Panc1 (cell line): ENCODE data around the gene HOXA4. TPM values are rescaled to one million over a fixed set of nuclear protein-coding genes. Genes with fewer than 3 reads are reported as not detected.

ENCODE experiments used
- ATAC-seq: fragments of 200-7000 bp; cut with Tn5 transposase; 2 replicates; pipeline ENCODE4 v1.9.1; 2020; ENCODE audit warnings: mild to moderate bottlenecking, moderate library complexity
- BruUV-seq: library from RNA; stranded (reverse); fragments of 400-500 nt; replicated peaks from 2 replicates; lab custom pipeline; 2021; lab: Mats Ljungman, UMichigan
- CTCF ChIA-PET: fragments of 300-600 bp; sonication (Branson Sonifier 250); formaldehyde crosslinking; loops from one replicate; lab custom pipeline; 2022; ENCODE audit warnings: antibody characterized with exemption; lab: Charles Lee
- POLR2A ChIA-PET: fragments of 300-600 bp; sonication (Branson Sonifier 250); formaldehyde crosslinking; loops from one replicate; lab custom pipeline; 2022; ENCODE audit warnings: antibody characterized with exemption; lab: Charles Lee
- DNase-seq: peaks from one replicate; pipeline ENCODE4 v3.0.0-alpha.2; 2010; ENCODE audit warnings: low read depth, low spot score
- H3K27ac ChIP-seq: 2 replicates; pipeline ENCODE4 v1.5.1; 2011; ENCODE audit warnings: mild to moderate bottlenecking, low read length, inconsistent platforms
- H3K27me3 ChIP-seq: fragments of 200-500 bp; sonication (Bioruptor generic); 2 replicates; pipeline ENCODE4 v1.6.0; 2014; ENCODE audit warnings: low read length, inconsistent platforms; ENCODE audit not compliant: control insufficient read depth, insufficient read depth
- H3K36me3 ChIP-seq: fragments of 200-500 bp; sonication (Bioruptor generic); 2 replicates; pipeline ENCODE4 v1.5.1; 2014; ENCODE audit warnings: inconsistent platforms, mild to moderate bottlenecking, low read length, moderate library complexity; ENCODE audit not compliant: control insufficient read depth, insufficient read depth
- H3K4me1 ChIP-seq: 2 replicates; pipeline ENCODE4 v1.5.1; 2011; ENCODE audit warnings: inconsistent platforms, mild to moderate bottlenecking, low read length, moderate library complexity; ENCODE audit not compliant: control insufficient read depth, insufficient read depth
- H3K4me3 ChIP-seq, 2 experiments: 2 replicates each; pipeline ENCODE4 v1.5.1; 2011 to 2012; ENCODE audit warnings: low read depth in 2 of 2, low read length in 2 of 2, mild to moderate bottlenecking in 2 of 2, inconsistent platforms in 1 of 2, moderate library complexity in 1 of 2
- H3K9me3 ChIP-seq: fragments of 200-500 bp; sonication (Bioruptor generic); 2 replicates; pipeline ENCODE4 v1.5.1; 2014; ENCODE audit warnings: low read depth, mild to moderate bottlenecking, inconsistent platforms, low read length, moderate library complexity; ENCODE audit not compliant: control insufficient read depth, insufficient read depth
- POLR2AphosphoS5 ChIP-seq: IDR thresholded peaks from 2 replicates; pipeline ENCODE4 v1.6.1; 2012; ENCODE audit warnings: mild to moderate bottlenecking, low read depth, low read length, moderate library complexity
- TCF7L2 ChIP-seq: IDR thresholded peaks from 2 replicates; pipeline ENCODE4 v1.6.1; 2011; ENCODE audit warnings: mild to moderate bottlenecking, low read depth, low read length, inconsistent platforms
- in situ Hi-C: cut with HindIII; loops from 2 replicates; pipeline ENCODE4 v1.10.0; 2016; ENCODE audit warnings: low sequenced_read_pairs, low pct_unique_long_range_greater_than_20kb
- intact Hi-C: fragments of 100-400 bp; cut with micrococcal nuclease; formaldehyde crosslinking; loops from one replicate; pipeline ENCODE4 v1.10.0; 2022; ENCODE audit not compliant: unreplicated experiment
- total RNA-seq: library from RNA; stranded (reverse); gene quantifications from one replicate; pipeline ENCODE4 v1.2.1, GENCODE V29; 2021; ENCODE audit not compliant: unreplicated experiment
- TF ChIP-seq, protein P1 (sequence below), 2 experiments: IDR thresholded peaks; 2 replicates each; pipeline ENCODE4 v1.6.1; 2011 to 2012; ENCODE audit warnings: low read depth in 2 of 2, control low read depth in 1 of 2, low read length in 1 of 2, mild to moderate bottlenecking in 1 of 2, moderate library complexity in 1 of 2; ENCODE audit not compliant: insufficient read depth in 1 of 2

The HOXA4 gene
- total RNA-seq, 1 experiment from 2014 or later = 0.39 TPM

- in situ Hi-C loops = no loop called here
- peaks cover 5% of the 10 kb centered on the region; the same call in 1 of the 2 replicates for H3K4me1 ChIP-seq
- TF ChIP-seq, protein P1, sequence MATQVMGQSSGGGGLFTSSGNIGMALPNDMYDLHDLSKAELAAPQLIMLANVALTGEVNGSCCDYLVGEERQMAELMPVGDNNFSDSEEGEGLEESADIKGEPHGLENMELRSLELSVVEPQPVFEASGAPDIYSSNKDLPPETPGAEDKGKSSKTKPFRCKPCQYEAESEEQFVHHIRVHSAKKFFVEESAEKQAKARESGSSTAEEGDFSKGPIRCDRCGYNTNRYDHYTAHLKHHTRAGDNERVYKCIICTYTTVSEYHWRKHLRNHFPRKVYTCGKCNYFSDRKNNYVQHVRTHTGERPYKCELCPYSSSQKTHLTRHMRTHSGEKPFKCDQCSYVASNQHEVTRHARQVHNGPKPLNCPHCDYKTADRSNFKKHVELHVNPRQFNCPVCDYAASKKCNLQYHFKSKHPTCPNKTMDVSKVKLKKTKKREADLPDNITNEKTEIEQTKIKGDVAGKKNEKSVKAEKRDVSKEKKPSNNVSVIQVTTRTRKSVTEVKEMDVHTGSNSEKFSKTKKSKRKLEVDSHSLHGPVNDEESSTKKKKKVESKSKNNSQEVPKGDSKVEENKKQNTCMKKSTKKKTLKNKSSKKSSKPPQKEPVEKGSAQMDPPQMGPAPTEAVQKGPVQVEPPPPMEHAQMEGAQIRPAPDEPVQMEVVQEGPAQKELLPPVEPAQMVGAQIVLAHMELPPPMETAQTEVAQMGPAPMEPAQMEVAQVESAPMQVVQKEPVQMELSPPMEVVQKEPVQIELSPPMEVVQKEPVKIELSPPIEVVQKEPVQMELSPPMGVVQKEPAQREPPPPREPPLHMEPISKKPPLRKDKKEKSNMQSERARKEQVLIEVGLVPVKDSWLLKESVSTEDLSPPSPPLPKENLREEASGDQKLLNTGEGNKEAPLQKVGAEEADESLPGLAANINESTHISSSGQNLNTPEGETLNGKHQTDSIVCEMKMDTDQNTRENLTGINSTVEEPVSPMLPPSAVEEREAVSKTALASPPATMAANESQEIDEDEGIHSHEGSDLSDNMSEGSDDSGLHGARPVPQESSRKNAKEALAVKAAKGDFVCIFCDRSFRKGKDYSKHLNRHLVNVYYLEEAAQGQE (IDR thresholded peaks at IDR 0.05; ENCODE audit: insufficient read depth in 1 of 2, low read depth in 2 of 2, low read length in 1 of 2) = no peak
- no peak for TF ChIP-seq TCF7L2
- H3K4me3 ChIP-seq = no peak overlapping the region
- no peaks in the 10 kb centered on the region for H3K27me3 ChIP-seq
- intact Hi-C loops = no loop called here
- no peaks in the 10 kb centered on the region; the same call in 1 of the 2 replicates for H3K36me3 ChIP-seq
- BruUV-seq = no TSS peak
- CTCF ChIA-PET = interaction anchor here (0.7 kb wide), 1 partner anchor 339 kb away, joined by 7 read pairs; no protein-coding TSS in a partner anchor
- ATAC-seq (no peak), DNase-seq (no peak)
- no peak overlapping the region for H3K27ac ChIP-seq
- H3K9me3 ChIP-seq = no peaks in the 10 kb centered on the region
- POLR2A ChIA-PET = no interaction called here
Observed at GRCh38 chr7:27166531-27167505, 36.3 kb upstream of the HOXA4 start.

DNA sequence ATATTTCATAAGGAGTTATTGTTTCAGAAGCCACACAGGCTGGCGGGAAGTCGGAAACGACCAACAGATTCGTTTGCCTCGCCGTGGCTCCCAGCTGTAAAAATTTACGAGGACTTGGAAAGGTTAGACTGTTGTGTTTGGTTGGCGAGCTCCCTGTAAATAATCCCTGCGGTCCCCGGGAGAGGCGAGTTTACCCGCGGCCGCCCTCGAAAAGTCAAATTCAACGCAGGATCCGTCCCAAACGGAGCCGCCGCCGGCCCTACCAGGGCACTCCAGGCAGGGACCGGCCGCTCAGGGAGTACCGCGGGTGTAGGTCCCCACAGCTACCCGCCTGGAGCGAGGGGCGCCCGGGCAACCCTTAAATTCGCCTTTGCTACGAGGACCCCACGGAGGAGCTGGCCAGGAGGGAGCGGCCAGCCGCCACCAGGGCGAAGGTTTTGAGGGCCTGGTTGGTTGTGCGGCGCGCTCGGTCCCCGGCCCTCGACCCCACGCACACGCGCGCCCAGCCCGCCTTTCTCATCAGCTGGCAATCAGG, 35.5 kb upstream of the HOXA4 start:
- intact Hi-C loops (no loop called here), in situ Hi-C loops (no loop called here)
- ChIA-PET CTCF (interaction anchor here (0.7 kb wide), 1 partner anchor 338 kb away, joined by 7 read pairs; no protein-coding TSS in a partner anchor), POLR2A (no interaction called here)
- no peaks in the 10 kb centered on the region for H3K27me3 ChIP-seq
- peaks cover 5% of the 10 kb centered on the region; the same call in 1 of the 2 replicates for H3K4me1 ChIP-seq
- no peak for DNase-seq
- H3K27ac ChIP-seq = no peak overlapping the region
- no peak for ATAC-seq
- no peaks in the 10 kb centered on the region; the same call in 1 of the 2 replicates for H3K36me3 ChIP-seq
- no TSS peak for BruUV-seq
- no peak overlapping the region for H3K4me3 ChIP-seq
- no peak for TF ChIP-seq POLR2AphosphoS5
- TF ChIP-seq, protein P1 (IDR thresholded peaks at IDR 0.05; ENCODE audit: insufficient read depth in 1 of 2, low read depth in 2 of 2, low read length in 1 of 2) = no peak
- no peak for TF ChIP-seq TCF7L2
- H3K9me3 ChIP-seq = no peaks in the 10 kb centered on the region
